BJ (cell line): ENCODE measurements around the gene BTG1. TPM values are rescaled to one million over a fixed set of nuclear protein-coding genes. Genes with fewer than 3 reads are reported as not detected.

Experiments used
- CTCF ChIA-PET: fragments of 350-600 bp; formaldehyde crosslinking; extraction: SDS; loops from one replicate; lab custom pipeline; 2021; ENCODE audit warnings: antibody characterized with exemption, inconsistent platforms; lab: Yijun Ruan, JAX
- POLR2A ChIA-PET: fragments of 300-600 bp; sonication (Branson Sonifier 250); formaldehyde crosslinking; extraction: SDS; loops from one replicate; lab custom pipeline; 2021; ENCODE audit warnings: antibody characterized with exemption; lab: Charles Lee
- DNase-seq: peaks from one replicate; pipeline ENCODE4 v3.0.0-alpha.2; 2011; ENCODE audit warnings: low read depth
- H3K27me3 ChIP-seq: 2 replicates; pipeline ENCODE4 v1.6.0; 2011; ENCODE audit warnings: low read length; ENCODE audit not compliant: control insufficient read depth, insufficient read depth
- H3K36me3 ChIP-seq: 2 replicates; pipeline ENCODE4 v1.5.1; 2011; ENCODE audit warnings: low read length; ENCODE audit not compliant: control insufficient read depth, insufficient read depth
- H3K4me3 ChIP-seq: 2 replicates; pipeline ENCODE4 v1.5.1; 2011; ENCODE audit warnings: low read depth, mild to moderate bottlenecking, control low read depth, low read length
- CTCF ChIP-seq: IDR thresholded peaks from 2 replicates; pipeline ENCODE4 v1.5.1; 2011; ENCODE audit warnings: low read depth, mild to moderate bottlenecking, control low read depth, inconsistent platforms, low read length, moderate library complexity; ENCODE audit not compliant: insufficient read depth
- polyA plus RNA-seq: library from polyadenylated mRNA; depleted of rRNA; stranded (reverse); fragments of >200 nt; gene quantifications from 2 replicates; pipeline ENCODE4 v1.2.3, GENCODE V29; 2011

The BTG1 gene
- polyA plus RNA-seq, 1 experiment = 81.3 TPM

- CTCF ChIA-PET = no interaction called here
- DNase-seq = no peak
- no peaks in the 10 kb centered on the region for H3K27me3 ChIP-seq
- POLR2A ChIA-PET = no interaction called here
- H3K36me3 ChIP-seq = no peaks in the 10 kb centered on the region
- no peak overlapping the region for H3K4me3 ChIP-seq
- no peak for TF ChIP-seq CTCF
These were observed 19.1 kb upstream of the BTG1 start for GRCh38 chr12:92164712-92165111.

- POLR2A ChIA-PET = no interaction called here
- no peak for DNase-seq
- H3K27me3 ChIP-seq = no peaks in the 10 kb centered on the region
- no peak for TF ChIP-seq CTCF
- H3K4me3 ChIP-seq = no peak overlapping the region
- H3K36me3 ChIP-seq = no peaks in the 10 kb centered on the region
- CTCF ChIA-PET = no interaction called here
These were observed 16.4 kb upstream of the BTG1 start for GRCh38 chr12:92162079-92162478.

- POLR2A ChIA-PET = no interaction called here
- Histone ChIP-seq H3K36me3 (no peaks in the 10 kb centered on the region), H3K4me3 (no peak overlapping the region), H3K27me3 (no peaks in the 10 kb centered on the region)
- no peak for TF ChIP-seq CTCF
- CTCF ChIA-PET = no interaction called here
- DNase-seq = no peak
These were observed 13.3 kb upstream of the BTG1 start for GRCh38 chr12:92158796-92159439.

- H3K4me3 ChIP-seq = no peak overlapping the region
- ChIA-PET CTCF (interaction anchor here (0.6 kb wide), 1 partner anchor 345 kb away, joined by 3 read pairs; no protein-coding TSS in a partner anchor), POLR2A (interaction anchor here (0.7 kb wide), 1 partner anchor 11 kb away, joined by 3 read pairs; the partner anchor contains the start of gene BTG1)
- H3K27me3 ChIP-seq = no peaks in the 10 kb centered on the region
- DNase-seq = no peak
- H3K36me3 ChIP-seq = no peaks in the 10 kb centered on the region
- TF ChIP-seq CTCF = no peak
These were observed 11.2 kb upstream of the BTG1 start for GRCh38 chr12:92156704-92157395.

- ChIA-PET POLR2A (interaction anchor here (0.7 kb wide), 1 partner anchor 10 kb away, joined by 3 read pairs; the partner anchor contains the start of gene BTG1), CTCF (interaction anchor here (0.6 kb wide), 1 partner anchor 345 kb away, joined by 3 read pairs; no protein-coding TSS in a partner anchor)
- H3K36me3 ChIP-seq = no peaks in the 10 kb centered on the region
- H3K4me3 ChIP-seq = no peak overlapping the region
- no peak for DNase-seq
- TF ChIP-seq CTCF = no peak
- H3K27me3 ChIP-seq = no peaks in the 10 kb centered on the region
These were observed 10.5 kb upstream of the BTG1 start for GRCh38 chr12:92156139-92156538.
